ENCODE measurements around the gene SNX8.

The SNX8 gene

GRCh38 chr7:2299131-2299829 lies 15.0 kb downstream of the SNX8 start:
- no peak overlapping the region for H3K4me3 ChIP-seq (IDR thresholded peaks at IDR 0.05; ENCODE audit: insufficient read depth, low read depth, low read length)
- no peak overlapping the region for H3K4me2 ChIP-seq
- H2AFZ ChIP-seq (ENCODE audit: low read depth): no peak overlapping the region
- H3K4me1 ChIP-seq (ENCODE audit: low read depth, poor library complexity, severe bottlenecking): no peaks in the 10 kb centered on the region
- H3K27ac ChIP-seq: no peak overlapping the region
- H4K20me1 ChIP-seq (ENCODE audit: insufficient read depth): no peaks in the 10 kb centered on the region
- H3K36me3 ChIP-seq (ENCODE audit: insufficient read depth): no peaks in the 10 kb centered on the region
- no peak for TF ChIP-seq CTCF (conservative IDR thresholded peaks at IDR 0.05; ENCODE audit: low read depth, low read length)
- no peak overlapping the region for H3K9ac ChIP-seq
- no peaks in the 10 kb centered on the region for H3K27me3 ChIP-seq (ENCODE audit: insufficient read depth, low read depth)
- no peaks in the 10 kb centered on the region for H3K79me2 ChIP-seq (ENCODE audit: insufficient read depth, low read depth)

DNA sequence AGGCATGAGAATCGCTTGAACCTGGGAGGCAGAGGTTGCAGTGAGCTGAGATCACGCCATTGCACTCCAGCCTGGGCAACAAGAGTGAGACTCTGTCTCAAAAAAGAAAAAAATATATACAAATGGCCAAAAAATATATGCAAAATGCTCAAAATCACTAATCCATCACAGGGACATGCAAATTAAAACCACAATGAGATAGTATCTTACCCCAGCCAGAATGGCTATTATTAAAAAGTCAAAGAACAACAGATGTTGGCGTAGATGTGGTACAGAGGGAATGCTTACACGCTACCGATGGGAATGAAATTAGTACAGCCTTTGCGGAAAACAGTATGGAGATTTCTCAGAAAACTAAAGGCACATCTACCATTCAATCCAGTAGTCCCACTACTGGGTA lies 17.4 kb downstream of the SNX8 start:
- no peak overlapping the region for H2AFZ ChIP-seq (ENCODE audit: low read depth)
- no peak overlapping the region for H3K4me2 ChIP-seq
- H3K27ac ChIP-seq: no peak overlapping the region
- no peaks in the 10 kb centered on the region for H3K4me1 ChIP-seq (ENCODE audit: low read depth, poor library complexity, severe bottlenecking)
- H4K20me1 ChIP-seq (ENCODE audit: insufficient read depth): no peaks in the 10 kb centered on the region
- no peaks in the 10 kb centered on the region for H3K36me3 ChIP-seq (ENCODE audit: insufficient read depth)
- no peak overlapping the region for H3K4me3 ChIP-seq (IDR thresholded peaks at IDR 0.05; ENCODE audit: insufficient read depth, low read depth, low read length)
- no peak for TF ChIP-seq CTCF (conservative IDR thresholded peaks at IDR 0.05; ENCODE audit: low read depth, low read length)
- no peaks in the 10 kb centered on the region for H3K27me3 ChIP-seq (ENCODE audit: insufficient read depth, low read depth)
- H3K79me2 ChIP-seq (ENCODE audit: insufficient read depth, low read depth): no peaks in the 10 kb centered on the region
- no peak overlapping the region for H3K9ac ChIP-seq

GRCh38 chr7:2295936-2296620 lies 18.2 kb downstream of the SNX8 start:
- Histone ChIP-seq H3K79me2 (ENCODE audit: insufficient read depth, low read depth) (no peaks in the 10 kb centered on the region), H3K4me2 (no peak overlapping the region), H3K36me3 (ENCODE audit: insufficient read depth) (no peaks in the 10 kb centered on the region), H2AFZ (ENCODE audit: low read depth) (no peak overlapping the region), H4K20me1 (ENCODE audit: insufficient read depth) (no peaks in the 10 kb centered on the region), H3K27me3 (ENCODE audit: insufficient read depth, low read depth) (no peaks in the 10 kb centered on the region), H3K4me3 (IDR thresholded peaks at IDR 0.05; ENCODE audit: insufficient read depth, low read depth, low read length) (no peak overlapping the region), H3K4me1 (ENCODE audit: low read depth, poor library complexity, severe bottlenecking) (no peaks in the 10 kb centered on the region), H3K27ac (no peak overlapping the region), H3K9ac (no peak overlapping the region)
- no peak for TF ChIP-seq CTCF (conservative IDR thresholded peaks at IDR 0.05; ENCODE audit: low read depth, low read length)

- no peaks in the 10 kb centered on the region for H3K4me1 ChIP-seq (ENCODE audit: low read depth, poor library complexity, severe bottlenecking)
- H3K27ac ChIP-seq: no peak overlapping the region
- H3K79me2 ChIP-seq (ENCODE audit: insufficient read depth, low read depth): no peaks in the 10 kb centered on the region
- no peak overlapping the region for H2AFZ ChIP-seq (ENCODE audit: low read depth)
- no peaks in the 10 kb centered on the region for H4K20me1 ChIP-seq (ENCODE audit: insufficient read depth)
- no peaks in the 10 kb centered on the region for H3K27me3 ChIP-seq (ENCODE audit: insufficient read depth, low read depth)
- no peak overlapping the region for H3K9ac ChIP-seq
- H3K36me3 ChIP-seq (ENCODE audit: insufficient read depth): no peaks in the 10 kb centered on the region
- H3K4me2 ChIP-seq: no peak overlapping the region
- no peak for TF ChIP-seq CTCF (conservative IDR thresholded peaks at IDR 0.05; ENCODE audit: low read depth, low read length)
- no peak overlapping the region for H3K4me3 ChIP-seq (IDR thresholded peaks at IDR 0.05; ENCODE audit: insufficient read depth, low read depth, low read length)
Observed at GRCh38 chr7:2290877-2291276, 23.4 kb downstream of the SNX8 start.

Measured in KMS-11 (cell line).